ENCODE results near the gene DNAH6. TPM values are rescaled to one million over a fixed set of nuclear protein-coding genes. Genes with fewer than 3 reads are reported as not detected.

The DNAH6 gene
- total RNA-seq, 1 experiment from 2014 or later, result 1.6 TPM

DNA sequence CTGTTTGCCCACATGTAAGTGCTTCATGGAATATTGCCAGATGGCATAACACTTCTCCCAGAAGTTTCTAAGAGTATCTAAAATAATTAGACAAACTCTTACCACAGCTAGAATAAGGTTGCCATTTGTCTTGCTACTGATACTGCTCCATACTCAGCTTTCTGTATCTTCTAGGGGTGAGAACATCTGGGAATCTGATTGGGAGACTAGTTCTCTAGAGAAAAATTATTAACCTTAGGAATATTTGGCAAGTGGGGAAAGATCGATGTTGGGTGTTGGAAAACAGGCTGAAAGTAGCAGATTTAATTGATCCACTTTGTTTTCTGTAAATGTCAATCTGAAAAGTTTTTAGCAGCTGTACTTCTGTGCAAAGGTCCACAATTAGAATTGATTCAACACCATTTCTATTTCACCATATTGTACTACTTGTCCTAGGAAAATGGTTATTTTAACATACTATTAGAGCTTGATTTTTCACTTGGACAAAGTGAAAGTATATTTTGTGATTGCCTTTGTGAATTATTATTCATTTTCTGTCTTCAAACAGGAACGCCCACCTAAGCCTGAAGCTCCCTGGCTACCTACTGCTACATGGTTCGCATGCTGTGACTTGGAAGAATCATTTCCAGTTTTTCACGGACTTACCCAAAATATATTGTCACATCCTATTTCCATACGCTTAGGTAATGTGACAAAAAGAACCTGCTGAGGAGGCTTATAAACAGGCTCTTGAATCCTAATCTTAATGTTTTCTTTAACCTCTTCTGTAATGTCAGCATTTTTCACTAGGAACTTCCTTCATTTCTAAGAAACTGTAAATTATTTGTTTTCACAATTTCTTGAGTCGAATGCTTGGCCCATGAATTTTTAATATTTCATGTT, 216.8 kb downstream of the DNAH6 start:
- ChIA-PET CTCF (no interaction called here), RAD21 (ENCODE audit: low non-redundant PET in 1 of 2, low total read pairs in 2 of 2, uncharacterized antibody in 2 of 2, unreplicated experiment in 2 of 2) (no interaction called here), POLR2A (interaction anchor here (1.4 kb wide), 1 partner anchor 9 kb away, joined by 3 read pairs; no protein-coding TSS in a partner anchor)
- no peaks in the 10 kb centered on the region for H3K9me3 ChIP-seq (ENCODE audit: control insufficient read depth in 1 of 2, insufficient read depth in 1 of 2, low read depth in 1 of 2, low read length in 2 of 2)
- no peaks in the 10 kb centered on the region for H3K36me3 ChIP-seq (ENCODE audit: control insufficient read depth in 1 of 2, insufficient read depth in 2 of 2, low read length in 2 of 2)
- no peak overlapping the region for H3K9ac ChIP-seq (ENCODE audit: low read length)
- no peak overlapping the region for H3K27ac ChIP-seq (ENCODE audit: low read depth, low read length)
- intact Hi-C loops (cut with micrococcal nuclease), result no loop called here
- no peak for ATAC-seq
- no peak overlapping the region for H3K4me2 ChIP-seq (ENCODE audit: low read length)
- H3K9me2 ChIP-seq (ENCODE audit: insufficient read depth), result no peaks in the 10 kb centered on the region; the same call in 1 of the 2 replicates
- no peaks in the 10 kb centered on the region for H3K4me1 ChIP-seq (ENCODE audit: control insufficient read depth in 1 of 2, insufficient read depth in 2 of 2, low read length in 2 of 2)
- no peak overlapping the region for H2AFZ ChIP-seq (ENCODE audit: low read depth, low read length, poor library complexity, severe bottlenecking)
- H3K79me2 ChIP-seq (ENCODE audit: insufficient read depth, low read length), result no peaks in the 10 kb centered on the region
- no peak for DNase-seq (ENCODE audit: low read depth, low spot score)
- H4K20me1 ChIP-seq (ENCODE audit: insufficient read depth), result no peaks in the 10 kb centered on the region
- no peak overlapping the region for H3K4me3 ChIP-seq (replicated peaks in 1 of 2; ENCODE audit: low read depth in 1 of 2, low read length in 2 of 2)
- TF ChIP-seq, protein P1, sequence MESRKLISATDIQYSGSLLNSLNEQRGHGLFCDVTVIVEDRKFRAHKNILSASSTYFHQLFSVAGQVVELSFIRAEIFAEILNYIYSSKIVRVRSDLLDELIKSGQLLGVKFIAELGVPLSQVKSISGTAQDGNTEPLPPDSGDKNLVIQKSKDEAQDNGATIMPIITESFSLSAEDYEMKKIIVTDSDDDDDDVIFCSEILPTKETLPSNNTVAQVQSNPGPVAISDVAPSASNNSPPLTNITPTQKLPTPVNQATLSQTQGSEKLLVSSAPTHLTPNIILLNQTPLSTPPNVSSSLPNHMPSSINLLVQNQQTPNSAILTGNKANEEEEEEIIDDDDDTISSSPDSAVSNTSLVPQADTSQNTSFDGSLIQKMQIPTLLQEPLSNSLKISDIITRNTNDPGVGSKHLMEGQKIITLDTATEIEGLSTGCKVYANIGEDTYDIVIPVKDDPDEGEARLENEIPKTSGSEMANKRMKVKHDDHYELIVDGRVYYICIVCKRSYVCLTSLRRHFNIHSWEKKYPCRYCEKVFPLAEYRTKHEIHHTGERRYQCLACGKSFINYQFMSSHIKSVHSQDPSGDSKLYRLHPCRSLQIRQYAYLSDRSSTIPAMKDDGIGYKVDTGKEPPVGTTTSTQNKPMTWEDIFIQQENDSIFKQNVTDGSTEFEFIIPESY (IDR thresholded peaks at IDR 0.05; ENCODE audit: extremely low read depth, insufficient replicate concordance, low read length), result no peak
- TF ChIP-seq ZNF274 (IDR thresholded peaks at IDR 0.05; ENCODE audit: low read depth, low read length) (no peak), CBX3 (IDR thresholded peaks at IDR 0.05; ENCODE audit: low read depth) (no peak), POLR2A (IDR thresholded peaks at IDR 0.05; ENCODE audit: borderline replicate concordance, extremely low read depth, insufficient read depth, insufficient read length) (no peak), ELF1 (IDR thresholded peaks at IDR 0.05; ENCODE audit: borderline replicate concordance, low read depth) (no peak), POLR2AphosphoS5 (IDR thresholded peaks at IDR 0.05; ENCODE audit: low read depth, low read length) (no peak), CEBPB (IDR thresholded peaks at IDR 0.05; ENCODE audit: low read depth) (no peak), SP1 (IDR thresholded peaks at IDR 0.05; ENCODE audit: low read depth) (no peak), CTCF (IDR thresholded peaks at IDR 0.05 in 2 of 3, conservative IDR thresholded peaks at IDR 0.05 in 1 of 3; ENCODE audit: borderline replicate concordance in 1 of 3, insufficient read depth in 1 of 3, low read depth in 2 of 3, low read length in 2 of 3) (no peak), ATF3 (IDR thresholded peaks at IDR 0.05) (no peak), RAD21 (IDR thresholded peaks at IDR 0.05; ENCODE audit: low read depth) (no peak), MAX (IDR thresholded peaks at IDR 0.05) (no peak), EGR1 (IDR thresholded peaks at IDR 0.05; ENCODE audit: low read depth) (no peak)
- no TSS peak for BruUV-seq (replicated peaks)
- no peaks in the 10 kb centered on the region for H3K27me3 ChIP-seq (ENCODE audit: insufficient read depth, low read length)
